Thyroid gland (tissue), 4 donors: Measurements from ENCODE around the gene ORM2. TPM values are rescaled to one million over a fixed set of nuclear protein-coding genes. Genes with fewer than 3 reads are reported as not detected.

ENCODE experiments used
- total RNA-seq, 4 donors: library from RNA; depleted of rRNA; stranded (reverse); fragments of >200 nt; gene quantifications; one replicate each; pipeline ENCODE4 v1.2.3, GENCODE V29; 2016

ORM2 gene
- total RNA-seq, 4 donors from 2014 or later = not detected

Other genes starting within 250 kb of the ORM2 start
- 10 to 100 TPM; 13.4 to 56.0 (median 31.7) TPM for gene KIF12, start 230.6 kb upstream of the ORM2 start, total RNA-seq
- 10 to 100 TPM in 2 of 4 donors, 1 to 10 TPM in 2; 6.7 to 32.5 (median 10.6) TPM for gene COL27A1, start 174.3 kb upstream of the ORM2 start, total RNA-seq
- not detected for gene ORM1, start 6.8 kb upstream of the ORM2 start, total RNA-seq
- gene AKNA, start 58.1 kb downstream of the ORM2 start, total RNA-seq = 10 to 100 TPM; 10.0 to 17.0 (median 12.5) TPM
- gene WHRN, start 175.6 kb downstream of the ORM2 start, total RNA-seq = 10 to 100 TPM in 2 of 4 donors, 1 to 10 TPM in 2; 7.4 to 13.0 (median 10.9) TPM